GM04504 (cell line): ENCODE results near the gene ZC3H15.
"Not testable (repeated sequence)": the region's sequence is repeated elsewhere in the genome, so short reads cannot be mapped to it uniquely, and the experiment has no call there.

ENCODE experiments used
- DNase-seq: peaks from one replicate; pipeline ENCODE4 v3.0.0-alpha.2; 2012; ENCODE audit warnings: low read depth

The ZC3H15 gene

DNA sequence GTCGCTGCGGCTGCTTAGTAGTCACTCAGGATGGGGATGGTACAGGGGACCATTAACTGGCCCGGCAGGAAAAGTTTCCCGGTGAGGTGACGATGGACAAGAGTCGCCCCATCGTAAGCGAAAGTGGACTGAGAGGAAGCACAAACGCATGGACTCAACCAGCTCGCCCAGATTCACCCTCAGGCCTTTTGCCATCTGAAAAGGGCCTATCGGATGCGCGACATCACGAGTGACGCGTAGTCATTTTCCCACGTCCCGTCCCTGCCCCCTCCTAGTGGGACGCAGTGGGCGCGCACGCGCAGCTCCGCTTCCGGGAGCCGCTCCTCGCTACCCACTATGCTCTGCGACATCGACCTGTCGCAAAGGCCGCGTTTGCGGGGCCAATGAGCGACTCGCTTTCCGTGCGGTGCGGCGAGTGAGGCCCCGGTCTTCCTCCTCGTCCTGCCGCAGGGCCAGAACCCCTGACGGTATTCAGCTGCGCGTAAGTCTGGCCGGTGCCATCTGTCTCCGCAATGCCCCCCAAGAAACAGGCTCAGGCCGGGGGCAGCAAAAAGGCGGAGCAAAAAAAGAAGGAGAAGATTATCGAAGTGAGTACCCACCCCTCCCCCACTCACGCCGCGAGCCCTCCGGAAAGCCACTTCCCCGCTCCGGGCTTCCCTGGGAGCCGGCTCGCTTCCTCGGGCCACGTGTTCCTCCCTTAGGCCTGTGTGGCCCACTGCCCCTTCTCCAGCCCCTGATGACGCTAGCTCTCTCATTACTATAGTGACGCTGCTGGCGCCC is at the start of gene ZC3H15:
Gene ZC3H15 (plus strand): TSS at position 390 of the 780 bp plus-strand sequence. CDS start 123 bp downstream, at position 513.
- DNase-seq, result peak; percentile 98

DNA sequence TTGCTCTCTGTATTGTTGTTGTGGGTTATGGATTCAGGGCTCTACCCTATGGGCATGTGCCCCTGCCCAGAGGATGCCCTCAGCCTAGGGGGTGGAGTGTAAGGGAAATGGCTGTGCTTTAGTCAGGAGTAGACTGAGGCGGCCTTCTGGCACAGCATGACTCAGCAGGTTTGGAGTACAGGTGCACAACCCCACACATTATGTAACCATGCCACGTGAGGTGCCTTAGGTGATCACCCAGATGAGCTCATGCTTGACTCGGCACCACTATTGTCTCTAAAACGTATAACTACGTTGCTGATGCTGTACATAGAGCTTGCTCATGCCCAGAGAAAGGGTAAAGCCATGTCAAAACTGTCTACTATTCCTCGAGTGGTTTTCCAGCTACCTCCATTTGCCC is 48.3 kb upstream of the ZC3H15 start:
- no peak for DNase-seq

DNA sequence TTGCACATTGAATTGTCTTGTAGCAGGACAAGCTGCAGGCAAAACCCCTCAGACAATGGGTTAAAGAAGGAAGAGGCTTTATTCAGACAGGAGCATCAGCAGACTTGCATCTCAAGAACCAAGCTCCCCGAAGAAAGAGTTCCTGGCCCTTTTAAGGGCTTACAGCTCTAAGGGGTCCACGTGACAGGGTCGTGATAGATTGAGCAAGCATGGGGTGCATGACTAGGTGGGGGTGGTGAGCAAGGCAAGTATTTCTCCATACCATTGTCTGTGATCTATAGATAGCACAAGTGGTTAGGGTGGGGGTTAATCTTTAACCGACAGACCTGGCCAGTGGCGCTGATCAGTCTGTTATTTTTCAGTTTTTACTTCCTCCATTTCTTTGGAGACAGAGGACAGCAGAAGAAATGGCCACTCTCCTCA is 46.4 kb upstream of the ZC3H15 start:
- DNase-seq, result not testable (repeated sequence)

DNA sequence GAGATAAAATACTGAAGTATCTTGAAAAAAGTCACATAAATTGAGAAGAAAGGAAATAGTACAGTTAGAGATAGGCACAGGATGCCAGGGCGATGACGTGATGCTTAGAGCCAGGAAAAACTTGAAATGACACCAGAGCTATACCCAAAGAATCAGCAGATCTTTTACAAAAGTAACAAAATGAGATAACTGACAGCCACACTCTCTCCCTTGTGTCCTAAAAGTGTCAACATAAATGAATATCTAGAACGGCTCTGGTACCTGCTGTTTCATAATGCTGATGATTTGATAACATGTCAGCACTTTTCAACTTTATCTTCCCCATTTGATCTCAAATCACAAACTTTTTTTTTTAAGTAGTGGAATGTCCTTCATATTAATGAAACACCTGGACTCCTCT is 45.6 kb upstream of the ZC3H15 start:
- DNase-seq, result no peak

DNA sequence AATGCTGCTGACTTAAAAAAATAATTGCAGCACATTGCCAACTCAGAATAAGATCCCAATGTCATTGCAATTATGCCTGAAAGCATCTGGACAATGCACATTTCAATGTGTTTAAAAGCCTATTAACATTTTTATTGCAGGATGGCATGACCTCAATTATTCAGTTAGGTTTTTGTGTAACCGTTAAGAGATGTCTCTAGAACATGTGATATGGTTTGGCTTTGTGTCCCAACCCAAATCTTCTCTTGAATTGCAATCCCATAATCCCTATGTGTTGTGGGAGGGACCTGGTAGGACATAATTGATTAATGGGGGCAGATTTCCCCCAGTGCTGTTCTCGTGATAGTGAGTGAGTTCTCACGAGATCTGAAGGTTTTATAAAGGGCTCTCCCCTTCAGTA is 43.2 kb upstream of the ZC3H15 start:
- no peak for DNase-seq

DNA sequence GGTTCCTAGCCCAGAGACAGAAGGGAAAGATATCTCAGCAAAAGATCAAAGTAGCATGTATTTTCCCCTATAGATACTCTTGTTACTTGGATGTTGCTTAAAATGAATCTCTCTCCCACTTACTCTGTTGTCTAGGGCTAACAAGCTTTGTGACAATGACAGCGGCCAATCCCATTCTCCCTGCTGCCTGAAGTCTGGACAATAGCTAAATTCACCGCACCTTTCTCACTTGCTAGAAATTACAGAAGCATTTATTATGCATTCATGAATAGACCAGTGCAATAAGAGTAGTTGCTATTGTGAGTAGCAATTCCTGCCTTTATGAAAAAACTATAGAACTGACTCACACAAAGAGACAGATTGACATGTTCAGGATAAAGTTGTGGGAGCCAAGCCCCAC is 42.2 kb upstream of the ZC3H15 start:
- no peak for DNase-seq

DNA sequence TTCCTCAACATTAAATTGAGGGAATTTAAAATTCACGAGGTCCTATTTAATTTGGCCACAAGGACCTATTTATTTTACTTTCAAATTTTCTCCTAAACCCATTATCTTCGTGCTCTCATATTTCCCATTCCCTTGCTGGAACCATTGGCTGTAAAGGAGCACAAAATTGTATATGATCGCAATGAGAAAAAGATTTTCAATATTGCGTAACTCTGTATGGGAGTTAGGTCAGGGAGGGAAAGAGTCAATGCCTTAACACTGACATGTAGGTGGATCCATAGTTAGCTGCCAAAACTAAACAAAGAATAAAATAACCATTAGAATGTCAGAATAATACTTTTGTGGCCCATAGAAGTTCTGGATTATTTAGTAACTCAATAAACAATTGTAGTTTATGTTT is 40.6 kb upstream of the ZC3H15 start:
- DNase-seq, result no peak

DNA sequence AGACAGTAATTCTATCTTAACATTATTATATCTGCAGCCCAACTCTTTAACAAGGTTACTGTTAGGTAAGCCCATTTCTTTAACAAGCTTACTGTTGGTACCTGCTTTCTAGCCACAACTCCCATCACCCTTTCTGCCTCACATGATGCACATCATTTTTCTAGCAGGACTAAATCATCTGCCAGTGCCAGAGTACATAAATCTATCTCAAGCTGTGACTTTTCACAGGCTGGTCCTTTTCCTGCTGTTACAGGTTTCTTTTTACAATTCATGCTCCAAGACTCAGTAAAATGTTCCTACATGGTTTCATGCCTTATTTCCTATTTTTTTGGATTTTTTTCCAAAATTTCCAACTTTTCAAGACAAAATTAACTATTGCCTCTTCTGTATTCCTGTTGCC is 30.4 kb upstream of the ZC3H15 start:
- DNase-seq, result no peak

DNA sequence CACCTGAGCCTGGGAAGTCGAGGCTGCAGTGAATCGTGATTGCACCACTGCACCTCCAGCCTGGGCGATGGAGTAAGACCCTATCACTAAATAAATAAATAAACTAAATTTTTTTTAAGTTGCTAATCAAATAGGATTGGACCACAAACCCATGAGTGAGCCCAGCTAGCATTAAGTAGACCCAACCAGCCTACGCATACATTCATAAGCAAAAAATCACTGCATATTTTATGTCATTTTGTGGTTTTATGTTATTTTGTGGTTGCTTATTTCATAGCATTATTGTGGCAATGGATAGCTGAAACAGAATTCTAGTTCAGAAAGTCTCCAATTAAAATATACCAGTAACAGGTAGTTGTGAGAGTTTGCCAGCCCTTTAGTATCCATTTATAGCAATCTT is 29.1 kb upstream of the ZC3H15 start:
- DNase-seq, result peak; percentile 32

DNA sequence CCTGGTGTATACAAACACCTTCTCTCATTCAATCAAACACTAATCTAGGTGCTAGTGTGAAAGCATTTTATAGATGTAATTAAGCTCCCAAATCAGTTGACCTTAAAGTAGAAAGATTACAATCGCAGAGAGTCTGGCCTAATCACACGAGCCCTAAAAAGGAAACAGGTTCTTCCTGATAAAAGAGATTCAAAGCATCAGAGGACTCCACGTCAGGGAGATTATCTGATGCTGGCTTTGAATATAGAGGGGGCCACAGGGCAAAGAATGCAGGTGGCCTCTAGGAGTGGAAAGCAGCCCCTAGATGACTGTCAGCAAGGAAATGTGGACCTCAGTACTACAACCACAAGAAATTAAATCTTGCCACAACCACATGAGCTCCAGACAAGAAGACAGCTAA is 28.2 kb upstream of the ZC3H15 start:
- DNase-seq, result no peak

DNA sequence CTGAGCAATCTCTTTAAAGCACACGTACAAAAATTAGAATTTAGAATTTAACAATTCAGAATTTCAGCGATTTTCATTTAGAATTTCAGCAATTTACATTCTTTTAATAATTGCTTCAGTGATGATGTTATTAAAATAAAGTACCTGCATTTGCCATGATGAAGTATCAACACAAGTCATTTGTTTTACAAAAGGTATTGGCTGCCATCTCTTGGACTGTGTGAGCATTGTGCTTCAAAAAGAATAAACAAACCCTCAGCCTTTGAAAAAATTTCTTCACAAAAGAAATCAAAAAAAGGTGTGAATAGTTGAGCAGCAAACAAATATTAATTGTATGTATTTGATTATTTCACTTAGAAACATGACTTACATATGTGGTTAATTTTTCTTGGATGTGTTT is 27.1 kb upstream of the ZC3H15 start:
- DNase-seq, result no peak

DNA sequence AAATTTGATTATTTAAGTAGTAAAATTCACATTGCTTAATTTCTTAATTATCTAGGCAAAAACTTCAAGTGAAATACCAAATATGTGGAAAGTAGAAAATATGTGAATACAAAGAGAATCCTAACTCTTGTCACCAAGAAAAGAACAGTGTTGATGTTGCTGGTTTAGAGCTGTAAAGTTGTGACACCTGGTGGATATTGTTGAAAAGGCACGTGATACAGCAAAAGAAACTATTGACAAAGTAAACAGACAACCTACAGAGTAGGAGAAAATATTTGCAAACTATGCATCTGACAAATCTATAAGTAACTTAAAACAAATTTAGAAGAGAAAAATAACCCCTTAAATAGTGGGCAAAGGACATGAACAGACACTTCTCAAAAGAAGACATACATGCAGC is 25.6 kb upstream of the ZC3H15 start:
- DNase-seq, result no peak

DNA sequence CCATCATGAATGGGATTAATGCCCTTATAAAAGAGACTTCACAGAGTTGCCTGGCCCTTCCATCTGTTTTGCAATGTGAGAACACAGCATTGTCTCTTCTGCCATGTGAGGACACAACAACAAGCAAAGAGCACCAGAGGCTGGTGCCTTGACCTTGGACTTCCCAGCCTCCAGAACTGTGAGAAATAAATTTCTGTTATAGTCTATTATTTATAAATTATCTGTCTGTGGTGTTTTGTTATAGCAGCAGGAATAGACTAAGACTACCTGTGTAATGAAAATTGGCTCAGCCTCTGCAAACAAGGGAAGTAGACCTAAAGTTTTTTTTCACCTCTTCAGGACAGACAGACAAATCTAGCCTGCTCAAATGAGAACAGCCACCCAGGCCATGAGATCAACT is 19.3 kb upstream of the ZC3H15 start:
- DNase-seq, result no peak

DNA sequence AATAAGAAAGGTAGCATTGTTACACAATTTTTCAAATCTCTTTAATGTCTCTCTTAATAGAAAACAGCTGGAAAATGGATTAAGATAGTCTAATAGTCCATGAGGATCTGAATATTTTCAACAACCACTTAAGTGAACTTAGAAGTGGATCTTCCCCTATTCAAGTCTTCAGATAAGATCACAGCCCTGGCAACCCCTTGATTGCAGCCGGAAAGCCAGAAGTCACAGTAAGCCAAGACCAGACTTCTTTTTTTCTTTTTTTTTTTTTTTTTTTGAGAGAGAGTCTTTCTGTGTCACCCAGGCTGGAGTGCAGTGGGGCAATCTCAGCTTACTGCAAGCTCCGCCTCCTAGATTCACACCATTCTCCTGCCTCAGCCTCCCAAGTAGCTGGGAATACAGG is 18.6 kb upstream of the ZC3H15 start:
- no peak for DNase-seq

DNA sequence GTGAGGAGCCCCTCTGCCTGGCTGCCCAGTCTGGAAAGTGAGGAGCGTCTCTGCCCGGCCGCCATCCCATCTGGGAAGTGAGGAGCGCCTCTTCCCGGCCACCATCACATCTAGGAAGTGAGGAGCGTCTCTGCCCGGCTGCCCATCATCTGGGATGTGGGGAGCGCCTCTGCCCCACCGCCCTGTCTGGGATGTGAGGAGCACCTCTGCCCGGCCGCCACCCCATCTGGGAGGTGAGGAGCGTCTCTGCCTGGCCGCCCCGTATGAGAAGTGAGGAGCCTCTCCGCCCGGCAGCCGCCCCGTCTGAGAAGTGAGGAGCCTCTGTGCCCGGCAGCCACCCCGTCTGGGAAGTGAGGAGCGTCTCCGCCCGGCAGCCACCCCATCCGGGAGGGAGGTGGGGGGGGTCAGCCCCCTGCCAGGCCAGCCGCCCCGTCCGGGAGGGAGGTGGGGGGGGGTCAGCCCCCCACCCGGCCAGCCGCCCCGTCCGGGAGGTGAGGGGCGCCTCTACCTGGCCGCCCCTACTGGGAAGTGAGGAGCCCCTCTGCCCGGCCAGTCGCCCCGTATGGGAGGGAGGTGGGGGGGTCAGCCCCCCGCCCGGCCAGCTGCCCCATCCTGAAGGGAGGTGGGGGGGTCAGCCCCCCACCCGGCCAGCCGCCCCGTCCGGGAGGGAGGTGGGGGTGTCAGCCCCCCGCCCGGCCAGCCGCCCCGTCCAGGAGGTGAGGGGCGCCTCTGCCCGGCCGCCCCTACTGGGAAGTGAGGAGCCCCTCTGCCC is 13.2 kb upstream of the ZC3H15 start:
- DNase-seq, result not testable (repeated sequence)

DNA sequence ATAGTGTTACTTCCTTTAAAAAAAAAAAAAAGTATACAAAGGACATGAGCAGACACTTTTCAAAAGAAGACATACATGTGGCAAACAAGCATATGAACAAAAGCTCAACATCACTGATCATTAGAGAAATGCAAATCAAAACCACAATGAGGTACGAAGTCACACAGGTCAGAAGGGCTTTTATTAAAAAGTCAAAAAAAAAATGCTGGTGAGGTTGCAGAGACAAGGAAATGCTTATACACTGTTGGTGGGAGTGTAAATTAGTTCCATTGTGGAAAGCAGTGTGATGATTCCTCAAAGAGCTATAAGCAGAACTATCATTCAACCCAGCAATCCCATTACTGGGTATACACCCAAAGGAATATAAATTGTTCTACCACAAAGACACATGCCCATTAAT is 11.8 kb upstream of the ZC3H15 start:
- DNase-seq, result not testable (repeated sequence)

DNA sequence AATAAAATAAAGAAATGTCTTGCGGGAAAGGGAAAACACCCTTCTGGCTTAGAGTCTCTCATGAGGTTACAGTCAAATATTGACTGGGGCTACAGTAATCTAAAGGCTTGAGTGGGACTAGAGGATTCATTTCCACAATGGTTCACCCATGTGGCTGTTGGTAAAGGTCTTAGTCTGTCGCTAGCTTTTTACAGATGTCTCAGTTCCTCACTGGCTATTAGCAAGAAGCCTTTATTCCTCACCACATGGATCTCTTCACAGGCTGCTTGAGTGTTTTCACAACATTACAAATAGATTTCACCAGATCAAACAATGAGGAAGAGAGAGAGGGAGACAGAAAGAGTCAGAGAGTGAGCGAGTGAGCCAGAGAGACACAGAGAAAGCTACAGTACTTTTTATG is 8.3 kb upstream of the ZC3H15 start:
- no peak for DNase-seq

DNA sequence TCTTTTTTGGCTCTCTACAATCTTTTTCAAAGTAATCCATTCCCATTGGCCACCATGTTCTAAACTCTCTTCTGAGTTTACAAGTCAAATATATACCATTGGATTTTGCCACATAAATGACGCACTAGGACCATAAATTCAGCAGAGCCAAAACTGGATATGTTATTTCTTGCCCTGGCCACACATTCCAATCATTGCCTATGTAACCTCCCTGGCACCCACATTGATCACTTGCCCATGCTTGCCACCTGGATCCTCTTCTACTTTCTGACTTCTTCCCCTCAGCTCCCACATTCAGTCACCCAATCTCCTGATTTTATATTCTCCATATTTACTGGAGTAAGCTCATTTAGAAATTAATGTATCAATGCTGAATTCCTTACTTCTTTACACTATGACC is 5.1 kb upstream of the ZC3H15 start:
- no peak for DNase-seq

DNA sequence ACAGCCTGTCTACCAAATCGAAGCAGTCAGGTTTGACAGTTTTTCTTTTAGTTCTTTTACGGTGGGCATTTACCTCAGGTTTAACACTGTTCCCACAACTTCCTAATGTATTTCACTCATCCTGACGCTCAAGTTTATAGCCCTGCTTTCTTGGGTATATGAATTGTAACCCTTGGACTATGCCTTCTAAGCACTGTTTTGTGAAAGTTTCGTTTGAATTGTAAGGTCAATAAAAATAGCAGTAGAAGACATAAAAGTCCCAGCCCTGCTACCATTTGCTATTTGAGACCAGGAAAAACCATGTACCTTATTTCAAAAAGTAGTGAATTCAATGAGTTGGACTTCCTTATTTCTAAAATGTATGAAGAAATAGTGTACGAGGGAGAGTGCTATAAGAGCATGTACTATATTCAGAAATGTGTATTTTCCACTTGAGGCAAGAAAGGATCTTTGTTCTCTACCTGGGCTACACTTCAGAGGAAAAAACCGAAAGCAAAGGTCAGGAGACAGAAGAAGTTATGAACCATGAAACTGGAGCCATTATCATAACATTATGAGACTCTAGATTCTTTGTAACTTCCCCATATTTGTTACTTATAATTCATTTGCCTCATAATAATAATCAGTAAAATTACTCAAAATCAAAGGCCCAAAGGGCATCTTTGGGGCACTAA is 1.9 kb upstream of the ZC3H15 start:
- no peak for DNase-seq

DNA sequence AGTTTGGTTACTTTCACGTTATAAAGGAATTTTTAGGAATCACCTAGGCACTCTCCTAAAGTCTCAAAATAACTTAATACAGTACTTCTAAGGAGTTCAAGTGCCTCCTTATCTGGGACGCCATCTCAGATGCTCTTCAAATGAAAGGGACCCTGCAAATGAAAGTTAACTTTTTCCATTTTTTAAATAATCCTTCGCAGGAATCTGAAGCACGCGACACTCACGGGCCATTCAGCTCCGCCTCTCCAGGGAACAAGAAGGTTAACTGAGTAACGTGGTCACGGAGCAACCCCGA is 537 bp upstream of the ZC3H15 start:
- no peak for DNase-seq

DNA sequence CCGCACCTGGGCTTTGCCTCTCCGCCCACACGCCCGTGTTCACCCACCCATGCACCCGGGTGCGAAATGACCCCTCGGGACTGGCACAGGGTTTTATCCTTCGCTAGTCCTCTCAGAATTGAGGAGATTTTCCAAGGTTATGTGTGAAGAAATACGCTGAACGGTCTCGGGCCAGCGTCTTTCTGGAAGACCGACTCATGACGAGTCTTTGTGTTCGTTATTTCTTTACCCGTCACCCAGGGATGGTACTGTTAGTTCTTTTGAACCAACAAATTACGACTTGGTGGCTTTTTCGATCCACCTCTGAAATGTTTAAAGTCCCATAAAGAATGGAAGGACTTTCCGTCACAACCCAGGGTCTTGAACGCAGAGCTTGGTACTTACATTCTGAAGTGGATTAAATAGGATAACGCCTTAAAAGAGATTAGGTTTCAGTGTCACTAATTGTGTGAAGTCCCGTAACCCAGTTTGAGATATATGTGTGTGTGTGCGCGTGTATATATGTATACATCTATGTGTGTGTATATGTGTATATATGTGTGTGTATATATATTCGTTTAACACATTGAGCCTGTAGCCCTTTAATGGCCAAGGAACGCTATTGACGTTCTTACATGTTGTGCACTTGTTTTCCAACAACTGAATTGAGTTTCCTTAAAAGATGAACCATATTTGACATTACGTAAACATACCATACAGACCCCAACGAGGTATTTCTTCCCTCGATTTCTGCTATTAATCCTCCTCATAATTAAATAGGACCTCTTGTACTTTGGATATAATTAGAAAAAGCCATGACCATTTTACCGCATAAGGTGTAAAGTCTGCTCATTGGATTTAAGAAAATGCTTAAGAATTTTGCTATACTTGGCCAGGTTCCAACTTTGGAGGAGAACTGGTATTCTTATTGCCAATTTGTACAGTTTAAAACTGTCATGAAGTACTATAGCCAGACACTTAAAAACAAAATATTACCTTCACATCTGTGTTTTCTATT is 889 bp downstream of the ZC3H15 start:
- DNase-seq, result no peak

DNA sequence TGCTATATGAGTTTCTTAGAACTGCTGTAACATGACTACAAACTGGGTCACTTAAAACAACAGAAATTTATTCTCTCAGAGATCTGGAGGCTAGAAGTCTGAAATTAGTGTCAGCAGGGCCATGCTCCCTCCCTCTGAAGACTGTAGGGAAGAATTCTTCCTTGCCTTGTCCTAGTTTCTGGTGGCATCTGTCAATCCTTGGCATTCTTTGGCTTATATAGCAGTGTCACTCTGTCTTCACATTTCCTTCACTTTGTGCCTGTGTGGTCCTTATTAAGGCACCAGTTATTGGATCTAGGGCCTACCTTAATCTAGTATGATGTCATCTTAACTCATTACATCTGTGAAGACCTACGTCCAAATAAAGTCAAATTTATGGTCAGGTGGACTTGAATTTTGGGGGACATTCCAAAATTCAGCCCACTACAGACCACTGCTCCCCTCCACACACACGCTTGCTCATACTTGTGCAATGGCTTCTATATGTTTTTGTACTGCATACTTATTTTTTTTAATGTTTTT is 7.6 kb downstream of the ZC3H15 start:
- no peak for DNase-seq
